ENCODE data around the gene SLC39A11.

DNA sequence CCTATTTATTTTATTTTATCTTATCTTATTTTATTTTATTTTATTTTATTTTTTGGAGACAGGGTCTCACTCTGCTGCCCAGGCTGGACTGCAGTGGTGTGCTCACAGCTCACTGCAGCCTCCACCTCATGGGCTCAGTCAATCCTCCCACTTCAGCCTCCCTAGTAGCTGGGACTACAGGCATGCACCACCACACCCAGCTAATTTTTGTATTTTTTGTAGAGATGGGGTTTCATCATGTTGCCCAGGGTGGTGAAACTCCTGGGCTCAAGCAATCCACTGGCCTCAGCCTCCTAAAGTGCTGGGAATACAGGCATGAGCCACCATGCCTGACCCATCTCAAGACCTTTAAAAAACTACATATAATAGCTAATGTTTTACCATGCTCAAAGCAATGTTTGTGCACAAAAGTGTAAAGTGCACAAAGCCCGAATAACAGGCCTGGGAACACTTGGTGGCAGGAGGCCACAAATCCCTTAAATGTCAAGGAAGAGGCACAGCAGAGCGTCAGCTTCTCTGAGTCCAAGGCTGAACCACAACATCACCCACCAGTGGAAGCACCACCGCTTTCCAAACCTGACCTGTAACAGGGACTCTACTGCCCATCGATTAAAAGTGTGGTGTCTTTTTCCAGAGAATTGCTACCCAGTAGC is 30.6 kb upstream of the SLC39A11 start:
- TF ChIP-seq CTCF (IDR thresholded peaks at IDR 0.05) (no peak), IRF2 (CRISPR knock-in tag; IDR thresholded peaks at IDR 0.05; ENCODE audit: borderline replicate concordance, low read depth) (no peak), SOX15 (CRISPR knock-in tag; IDR thresholded peaks at IDR 0.05) (no peak)
- TF ChIP-seq, protein P1, sequence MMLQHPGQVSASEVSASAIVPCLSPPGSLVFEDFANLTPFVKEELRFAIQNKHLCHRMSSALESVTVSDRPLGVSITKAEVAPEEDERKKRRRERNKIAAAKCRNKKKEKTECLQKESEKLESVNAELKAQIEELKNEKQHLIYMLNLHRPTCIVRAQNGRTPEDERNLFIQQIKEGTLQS (CRISPR knock-in tag; conservative IDR thresholded peaks at IDR 0.05), result no peak
- TF ChIP-seq, protein P2, sequence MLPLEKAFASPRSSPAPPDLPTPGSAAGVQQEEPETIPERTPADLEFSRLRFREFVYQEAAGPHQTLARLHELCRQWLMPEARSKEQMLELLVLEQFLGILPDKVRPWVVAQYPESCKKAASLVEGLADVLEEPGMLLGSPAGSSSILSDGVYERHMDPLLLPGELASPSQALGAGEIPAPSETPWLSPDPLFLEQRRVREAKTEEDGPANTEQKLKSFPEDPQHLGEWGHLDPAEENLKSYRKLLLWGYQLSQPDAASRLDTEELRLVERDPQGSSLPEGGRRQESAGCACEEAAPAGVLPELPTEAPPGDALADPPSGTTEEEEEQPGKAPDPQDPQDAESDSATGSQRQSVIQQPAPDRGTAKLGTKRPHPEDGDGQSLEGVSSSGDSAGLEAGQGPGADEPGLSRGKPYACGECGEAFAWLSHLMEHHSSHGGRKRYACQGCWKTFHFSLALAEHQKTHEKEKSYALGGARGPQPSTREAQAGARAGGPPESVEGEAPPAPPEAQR (CRISPR knock-in tag; IDR thresholded peaks at IDR 0.05), result no peak
